GM18507 (cell line): ENCODE results near the gene ZNF487.
A peak's percentile ranks its signal among the peaks of the same experiment; 100 is the strongest.
"Not testable (repeated sequence)": the region's sequence is repeated elsewhere in the genome, so short reads cannot be mapped to it uniquely, and the experiment has no call there.

Experiments used
- DNase-seq: peaks from one replicate; pipeline ENCODE4 v3.0.0; 2011; ENCODE audit warnings: low read depth; ENCODE audit not compliant: insufficient read length; ENCODE audit errors: extremely low spot score
- FAIRE-seq: peaks from 2 replicates; lab custom pipeline; 2011; peaks lifted over from hg19 to GRCh38; lab: Jason Lieb, UNC

The ZNF487 gene

DNA sequence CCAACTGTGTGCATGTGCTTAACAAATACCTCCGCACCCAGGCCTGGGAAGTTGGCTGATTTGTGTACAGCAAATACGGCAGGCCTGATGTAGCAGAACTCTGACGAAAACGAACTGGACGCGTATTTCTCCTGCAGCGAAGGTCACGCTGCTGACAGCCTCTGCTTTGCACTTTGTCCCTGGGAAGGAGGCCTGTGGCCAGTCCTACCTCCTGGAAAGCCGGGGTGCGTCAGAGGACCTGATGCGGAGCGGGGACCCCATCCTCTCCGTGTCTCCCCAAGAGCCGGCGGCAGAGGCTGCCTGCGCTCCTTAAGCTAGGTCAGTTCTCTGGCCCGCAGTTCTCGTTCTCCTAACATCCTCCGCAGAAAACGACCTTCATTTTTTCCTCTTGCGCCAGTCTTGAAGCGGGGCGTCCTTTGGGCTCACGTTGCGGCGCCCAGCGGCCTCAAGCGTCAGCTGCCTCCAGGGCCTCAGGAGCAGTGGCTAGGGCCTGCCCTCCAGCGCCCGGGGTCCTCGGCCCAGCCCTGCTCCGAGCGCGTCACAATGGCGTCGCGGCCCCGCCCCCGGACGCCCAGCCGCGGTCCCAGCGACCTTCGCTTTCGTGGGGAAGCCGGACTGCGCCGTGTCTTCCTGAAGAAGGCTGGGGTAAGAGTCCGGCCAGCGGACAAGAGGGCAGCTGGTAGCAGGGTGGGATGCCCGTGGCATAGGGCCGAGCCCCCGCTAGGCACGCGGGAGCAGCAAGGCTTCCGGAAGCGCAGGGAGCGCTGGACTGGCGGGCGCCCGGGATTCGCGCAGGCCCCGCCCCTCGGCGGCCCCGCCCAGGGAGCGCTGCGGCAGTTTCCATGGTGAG, at the start of gene ZNF487:
TSS of gene ZNF487 (plus strand) at position 821 of the 850 bp plus-strand sequence. CDS start 38,703 bp downstream, outside the sequence.
- peak; percentile 80 for DNase-seq

DNA sequence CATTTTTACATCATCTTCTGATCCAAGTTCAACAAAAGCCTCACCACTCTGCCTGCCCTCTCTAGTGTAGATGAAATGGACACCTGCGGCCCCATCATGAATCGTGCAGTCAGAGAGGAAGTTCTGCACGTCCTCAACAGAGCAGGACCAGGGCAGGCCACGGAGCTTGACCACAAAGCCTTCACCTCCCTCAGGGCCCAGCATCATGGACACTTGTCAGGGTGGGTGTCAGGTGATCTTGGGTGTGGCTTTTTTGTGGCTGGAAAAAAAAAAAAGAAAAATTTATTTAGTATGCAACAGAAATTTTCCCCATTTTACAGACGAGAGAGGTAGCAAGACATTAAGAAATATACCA, 49.3 kb upstream of the ZNF487 start:
- FAIRE-seq (no peak), DNase-seq (no peak)

More for the DNA sequence above, at the start of gene ZNF487:
- peak; percentile 76 for FAIRE-seq

DNA sequence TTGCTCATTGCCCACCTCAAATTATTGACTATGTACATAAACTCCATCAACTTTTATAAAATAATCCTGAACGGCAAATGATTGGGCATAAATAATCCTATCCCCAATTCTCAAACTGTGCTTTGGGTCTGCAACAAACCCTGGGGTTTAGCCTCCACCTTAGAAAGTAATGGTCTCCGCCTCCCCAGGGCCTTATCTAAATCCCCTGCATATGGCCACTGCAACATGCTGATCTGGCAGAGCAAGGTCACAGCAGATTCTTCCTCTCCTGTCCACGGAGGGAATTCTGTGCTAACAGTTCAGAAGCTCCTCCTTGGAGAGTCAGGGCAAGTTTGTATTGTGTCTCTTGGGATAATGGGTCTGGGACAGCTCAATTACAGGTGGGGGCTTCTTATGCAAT, 47.0 kb upstream of the ZNF487 start:
- no peak for FAIRE-seq
- DNase-seq, result no peak

DNA sequence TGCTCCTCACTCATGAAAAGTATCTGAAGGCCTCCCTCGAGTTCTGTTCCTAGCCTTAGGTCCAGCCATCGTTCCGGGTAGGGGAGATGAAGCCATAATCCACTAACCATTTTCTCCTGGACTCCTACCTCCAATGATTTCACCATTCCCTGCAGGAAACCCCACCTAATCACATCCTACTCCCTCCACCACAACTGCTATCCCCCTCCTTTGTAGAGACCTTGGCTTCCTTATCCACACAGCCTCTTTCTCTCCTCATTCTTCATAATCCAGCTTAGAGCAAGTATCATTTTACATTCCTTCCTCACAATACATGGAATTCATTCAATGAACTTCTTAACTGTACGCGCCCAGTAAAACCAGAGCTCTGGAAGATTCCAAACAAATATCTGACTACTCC, 46.6 kb upstream of the ZNF487 start:
- FAIRE-seq, result no peak
- no peak for DNase-seq

DNA sequence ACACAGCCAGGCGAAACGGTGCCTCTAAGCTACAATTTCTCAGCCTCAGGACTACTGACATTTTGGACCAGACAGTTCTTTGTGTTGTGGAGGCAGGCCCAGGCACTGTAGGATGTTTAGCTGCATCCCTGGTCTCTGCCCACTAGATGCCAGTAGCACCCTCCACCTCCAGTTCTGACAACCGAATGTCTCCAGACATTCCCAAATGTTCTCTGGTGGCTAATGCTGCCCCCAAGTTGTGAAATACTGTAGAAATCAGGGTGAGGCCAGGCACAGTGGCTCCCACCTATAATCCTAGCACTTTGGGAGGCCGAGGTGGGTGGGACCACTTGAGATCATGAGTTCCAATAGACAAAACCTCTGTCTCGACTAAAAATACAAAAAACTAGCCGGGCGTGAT, 46.2 kb upstream of the ZNF487 start:
- FAIRE-seq (no peak), DNase-seq (no peak)

DNA sequence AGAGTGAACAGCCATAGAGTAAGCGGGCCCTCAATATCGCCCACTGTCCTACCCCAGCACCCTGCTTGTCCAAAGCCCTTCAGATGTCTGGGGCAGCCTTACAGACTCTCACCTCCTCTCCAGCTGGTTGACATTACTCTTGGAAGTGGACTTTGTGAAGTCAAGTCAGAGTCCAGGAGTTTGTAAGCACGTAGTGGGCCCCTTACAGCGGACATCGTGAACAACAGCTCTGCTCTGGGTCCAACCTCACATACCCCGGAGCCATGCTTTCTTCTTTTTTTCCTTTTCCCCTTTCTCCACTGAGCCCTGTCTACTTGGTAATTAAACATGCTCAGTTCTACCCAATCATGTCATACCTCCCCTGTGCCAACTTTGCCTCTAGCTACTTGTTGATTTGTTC, 45.4 kb upstream of the ZNF487 start:
- FAIRE-seq (no peak), DNase-seq (no peak)

DNA sequence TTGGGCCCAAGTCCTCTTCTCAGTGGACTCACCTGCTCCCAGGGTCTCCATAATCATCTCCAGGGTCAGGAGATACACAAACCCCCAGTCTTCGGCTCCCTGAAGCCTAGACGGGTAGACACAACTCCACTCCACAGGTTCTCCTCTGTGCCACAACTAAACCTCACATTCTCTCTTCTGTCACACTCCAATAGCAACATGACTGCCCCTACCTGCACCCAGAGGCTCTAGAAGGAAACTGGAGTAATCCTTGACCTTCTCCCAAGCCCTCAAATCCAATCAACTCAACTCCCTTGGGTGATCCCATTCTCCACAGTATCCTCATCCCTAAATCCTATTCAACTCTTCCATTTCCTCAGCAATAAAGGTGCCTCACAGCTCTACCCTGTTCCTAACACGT, 44.2 kb upstream of the ZNF487 start:
- FAIRE-seq (no peak), DNase-seq (no peak)

DNA sequence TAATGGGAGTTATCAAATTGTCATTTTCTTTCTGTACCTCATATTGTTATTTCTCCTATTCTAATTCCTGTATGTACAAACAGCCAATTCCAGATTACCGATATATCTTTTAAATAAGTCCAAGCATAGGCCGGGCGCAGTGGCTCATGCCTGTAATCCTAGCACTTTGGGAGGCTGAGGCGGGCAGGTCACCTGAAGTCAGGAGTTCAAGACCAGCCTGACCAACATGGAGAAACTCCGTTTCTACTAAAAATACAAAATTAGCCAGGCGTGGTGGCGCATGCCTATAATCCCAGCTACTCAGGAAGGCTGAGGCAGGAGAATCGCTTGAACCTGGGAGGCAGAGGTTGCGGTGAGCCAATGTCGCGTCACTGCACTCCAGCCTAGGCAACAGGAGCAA, 43.7 kb upstream of the ZNF487 start:
- not testable (repeated sequence) for DNase-seq, FAIRE-seq

DNA sequence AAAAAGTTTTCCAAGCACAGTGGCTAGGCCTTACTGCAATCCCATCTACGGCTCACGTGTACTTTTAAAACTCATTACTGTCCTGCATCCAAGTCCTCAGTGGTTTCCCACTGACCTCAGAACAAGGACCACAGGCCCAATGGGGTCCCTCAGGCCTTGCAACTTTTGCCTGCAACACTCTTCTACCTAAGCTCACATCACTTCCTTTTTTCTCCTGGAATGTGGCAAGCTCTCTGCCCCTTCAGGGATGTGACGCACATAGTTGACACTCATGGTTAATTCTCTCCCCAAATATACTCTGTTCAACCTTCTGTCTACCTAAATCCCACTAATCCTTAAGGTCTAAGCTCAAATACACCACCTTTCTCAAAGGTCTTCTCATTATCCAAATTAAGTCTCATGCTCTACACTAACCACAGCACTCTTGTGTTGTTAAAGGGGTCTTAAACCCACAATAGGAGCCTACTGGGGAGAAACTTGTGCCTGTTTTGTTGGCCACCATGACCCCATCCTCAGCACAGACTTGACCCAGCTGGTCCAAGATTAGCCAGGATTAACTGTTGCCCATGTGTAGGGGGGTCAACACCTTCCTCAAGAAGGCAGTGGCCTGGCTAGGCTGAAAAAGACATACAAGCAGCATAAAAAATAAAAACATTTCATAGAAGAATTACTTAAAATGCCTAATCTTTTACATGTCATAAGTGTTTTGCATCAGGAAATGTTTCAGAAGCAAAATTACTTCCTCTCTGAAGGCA, 43.1 kb upstream of the ZNF487 start:
- no peak for FAIRE-seq

DNA sequence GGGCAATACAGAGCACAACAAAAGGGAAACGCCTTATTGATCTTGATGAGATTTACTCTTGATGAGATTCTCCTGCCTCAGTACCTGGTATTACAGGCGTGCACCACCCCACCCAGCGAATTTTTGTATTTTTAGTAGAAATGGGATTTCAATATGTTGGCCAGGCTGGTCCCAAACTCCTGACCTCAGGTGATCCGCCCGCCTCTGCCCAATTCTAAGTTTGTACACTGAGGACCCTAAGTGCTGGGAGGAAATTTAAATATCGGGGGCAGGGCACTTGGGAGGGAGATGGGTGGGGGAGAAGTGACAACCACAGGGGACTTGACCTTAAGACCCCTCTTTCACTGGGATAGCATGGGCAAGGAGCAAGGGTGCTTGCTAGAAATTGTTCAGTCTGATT, 42.0 kb upstream of the ZNF487 start:
- DNase-seq (no peak), FAIRE-seq (no peak)

More for the DNA sequence above, 43.1 kb upstream of the ZNF487 start:
- DNase-seq, result no peak

DNA sequence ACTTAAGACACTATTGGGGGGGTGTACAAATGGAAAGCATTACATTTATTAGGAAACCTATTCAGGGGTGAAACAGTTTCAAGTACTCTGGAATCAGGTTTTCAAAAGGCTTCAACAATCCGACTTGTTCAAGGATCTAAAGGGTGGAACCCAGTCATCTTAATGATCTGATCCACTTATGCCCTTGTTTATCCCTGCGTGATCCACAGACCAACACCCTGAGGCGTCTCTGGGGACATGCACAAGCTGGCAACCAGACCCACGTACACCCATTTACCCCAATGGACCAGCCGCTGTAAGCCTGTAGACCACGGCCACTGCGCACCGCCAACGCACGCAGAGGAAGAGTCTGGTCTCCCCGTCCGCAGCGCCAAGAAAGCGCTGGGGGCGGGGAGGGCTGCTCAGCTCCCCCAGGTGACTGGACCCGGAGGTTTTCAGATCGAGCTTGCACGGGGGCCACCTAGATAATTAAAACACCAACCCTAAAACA, 41.3 kb upstream of the ZNF487 start:
- no peak for DNase-seq
- no peak for FAIRE-seq

DNA sequence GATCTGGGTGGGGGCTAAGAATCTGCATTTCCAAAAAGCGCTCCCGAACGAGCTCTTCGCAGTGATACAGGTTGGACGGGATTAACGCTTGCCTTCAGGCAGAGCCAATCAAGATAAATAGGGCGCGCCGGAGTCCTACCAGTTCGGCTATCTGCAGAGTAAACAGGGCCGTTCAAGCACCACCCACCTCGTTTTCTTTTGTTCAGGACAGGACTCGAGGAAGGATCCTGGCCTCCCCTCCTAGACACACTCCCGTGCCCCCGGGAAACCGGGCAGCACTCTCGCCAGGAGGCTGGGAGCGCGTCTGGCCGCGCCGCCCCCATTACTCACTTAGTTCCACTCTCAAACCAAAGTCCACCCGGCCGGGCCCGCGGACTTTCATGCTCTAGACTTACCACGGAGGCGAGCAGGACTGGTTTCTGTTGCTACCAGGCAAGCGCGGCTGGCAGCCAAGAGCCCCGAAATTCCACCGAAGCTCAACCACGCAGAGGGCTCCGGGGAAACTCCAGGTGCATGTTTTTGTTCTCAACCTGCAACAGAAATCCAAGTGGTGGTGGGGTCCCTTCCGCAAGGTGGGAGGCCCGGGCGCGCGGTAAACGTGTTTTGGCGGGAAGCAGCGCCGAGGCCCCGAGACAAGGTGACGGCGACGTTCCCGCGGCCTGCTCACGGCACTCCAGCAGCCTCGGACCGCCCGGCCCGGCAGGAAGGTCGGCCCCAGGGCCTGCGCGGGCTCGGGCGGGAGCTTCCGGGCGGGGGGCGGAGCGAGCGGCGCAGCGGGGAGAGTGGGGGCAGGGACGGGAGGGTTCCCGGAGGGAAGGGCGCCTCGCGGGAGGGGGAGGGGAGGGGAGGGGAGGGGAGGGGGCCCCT, 40.6 kb upstream of the ZNF487 start:
- DNase-seq, result peak; percentile 71

DNA sequence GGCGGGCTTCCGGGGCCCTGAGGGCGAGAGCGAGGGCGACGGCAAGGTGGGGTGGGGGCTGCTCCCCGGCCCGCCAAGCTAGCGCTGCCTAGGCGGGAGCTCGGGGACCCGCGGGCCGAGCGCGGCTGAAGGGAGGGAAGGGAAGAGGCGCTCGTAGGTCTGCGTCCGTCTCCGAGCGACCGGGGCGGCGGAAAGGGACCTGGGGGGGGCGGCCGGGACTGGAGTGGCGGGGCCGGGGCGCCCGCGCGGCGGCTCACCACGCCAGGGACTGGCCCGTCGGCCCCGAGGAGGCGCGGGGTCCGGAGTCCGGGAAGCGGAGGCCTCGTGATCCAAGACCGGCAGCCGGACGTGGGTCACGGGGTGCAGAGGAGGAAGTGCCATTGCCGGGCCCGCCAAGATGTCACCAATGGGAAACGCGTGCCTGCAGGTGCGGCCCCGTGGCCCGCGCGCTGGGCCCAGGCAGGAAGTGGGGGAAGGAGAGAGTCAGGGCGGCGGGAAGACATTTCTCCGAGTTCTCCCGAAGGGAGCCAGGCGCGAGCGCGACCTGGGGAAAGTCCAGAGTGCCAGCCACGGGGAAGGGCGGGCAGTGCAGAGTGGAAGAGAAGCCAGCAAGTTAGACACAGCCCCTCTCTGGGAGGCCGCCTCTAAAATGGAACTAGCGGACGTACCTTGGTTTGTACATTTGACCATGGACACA, 39.8 kb upstream of the ZNF487 start:
- FAIRE-seq (peak; percentile 92), DNase-seq (peak; percentile 81)

More for the DNA sequence above, 40.6 kb upstream of the ZNF487 start:
- FAIRE-seq, result no peak

DNA sequence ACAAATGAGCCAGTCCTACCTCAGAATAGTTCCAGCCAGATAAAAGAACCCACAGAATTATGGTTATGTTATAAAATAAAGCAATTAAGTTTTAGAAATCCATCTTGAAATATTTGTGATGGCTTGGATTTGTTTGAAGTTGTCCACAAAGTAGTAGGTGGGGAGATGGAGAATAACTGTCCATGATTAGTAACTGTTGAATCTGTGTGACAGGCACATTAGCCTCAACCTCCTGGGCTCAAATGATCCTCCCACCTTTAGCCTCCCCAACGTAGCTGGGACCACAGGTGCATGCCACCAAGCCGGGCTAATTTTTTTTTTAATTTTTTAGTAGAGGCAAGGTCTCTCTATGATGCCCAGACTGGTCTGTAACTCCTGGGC, 38.0 kb upstream of the ZNF487 start:
- no peak for DNase-seq
- FAIRE-seq, result no peak

DNA sequence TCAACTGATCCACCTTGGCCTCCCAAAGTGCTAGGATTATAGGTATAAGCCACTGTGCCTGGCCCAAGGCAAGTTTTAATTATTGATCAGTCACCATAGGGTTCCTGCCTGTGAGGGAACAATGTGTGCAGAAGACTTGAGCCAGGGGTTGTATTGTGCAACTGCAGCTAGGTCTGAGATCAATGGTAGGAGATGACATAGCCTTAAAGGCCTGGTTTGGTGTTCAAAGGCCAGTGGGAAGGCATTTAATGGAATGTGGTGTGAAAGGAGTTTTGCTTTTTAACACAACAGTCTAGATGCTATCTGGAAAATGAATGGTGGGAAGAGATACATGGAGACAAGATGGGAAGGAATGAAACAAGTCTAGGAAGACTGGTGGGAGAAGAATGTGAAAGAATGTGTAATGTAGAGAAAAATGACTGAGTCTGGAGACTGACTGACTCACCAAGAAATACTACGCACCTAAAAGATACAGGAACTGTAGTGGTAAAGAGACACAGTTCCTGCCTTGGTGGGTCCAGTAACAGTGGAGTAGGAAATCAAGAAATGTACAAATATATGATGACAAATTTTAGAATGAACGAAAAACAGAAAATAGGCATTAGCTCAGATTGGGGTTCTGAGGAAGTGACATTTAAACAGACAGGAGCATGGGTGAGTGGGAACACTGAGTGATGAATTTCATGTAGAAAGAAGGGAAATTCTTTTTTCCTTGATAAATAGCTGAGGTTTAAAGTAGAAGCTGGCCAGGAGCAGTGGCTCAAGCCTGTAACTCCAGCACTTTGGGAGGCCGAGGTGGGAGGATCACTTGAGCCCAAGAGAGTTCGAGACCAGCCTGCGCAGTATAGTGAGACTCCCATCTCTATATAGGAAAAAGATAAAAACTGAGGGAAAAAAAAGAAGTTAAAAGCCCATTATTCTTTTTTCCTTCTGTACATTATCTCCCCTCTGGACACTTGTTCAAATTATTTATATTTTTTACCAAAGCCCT, 37.3 kb upstream of the ZNF487 start:
- FAIRE-seq (no peak), DNase-seq (no peak)

DNA sequence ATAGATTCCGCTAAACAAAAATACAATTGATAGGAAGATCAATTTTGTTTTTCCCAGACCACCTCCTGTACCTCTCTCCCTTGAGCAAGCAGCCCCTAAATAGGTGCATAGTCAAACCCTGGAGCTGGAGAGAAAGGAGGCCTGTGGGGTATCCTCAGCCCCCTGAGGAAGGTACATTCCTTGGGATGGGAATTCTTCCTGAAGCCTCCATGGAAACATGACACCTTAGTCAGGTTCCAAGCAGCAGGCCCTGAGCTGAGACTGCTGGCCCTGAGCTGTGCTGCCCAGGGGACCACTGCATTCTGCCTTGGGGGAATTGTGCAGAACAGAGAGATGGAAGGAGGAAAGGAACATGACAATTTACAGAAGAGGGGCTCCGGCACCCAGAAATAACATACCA, 35.3 kb upstream of the ZNF487 start:
- DNase-seq, result no peak
- FAIRE-seq, result no peak

DNA sequence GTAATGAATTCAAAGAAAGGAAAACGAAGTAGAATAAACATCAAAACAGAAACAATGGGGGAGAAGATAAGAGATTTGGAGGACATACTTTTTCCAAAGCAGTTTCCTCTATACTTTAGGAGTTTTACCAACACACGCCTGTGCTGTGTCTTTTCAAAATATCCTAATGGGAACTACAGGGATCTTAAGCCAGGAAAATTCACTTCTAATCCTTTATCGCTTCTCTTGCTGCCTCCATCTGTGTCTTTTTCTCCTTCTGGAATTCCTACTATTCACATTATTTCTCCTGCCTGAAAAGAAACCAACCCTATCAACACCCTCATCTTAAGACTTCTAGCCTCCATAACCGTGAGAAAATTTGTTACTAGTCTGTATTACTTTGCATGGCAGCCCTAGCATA, 34.7 kb upstream of the ZNF487 start:
- DNase-seq (no peak), FAIRE-seq (no peak)

DNA sequence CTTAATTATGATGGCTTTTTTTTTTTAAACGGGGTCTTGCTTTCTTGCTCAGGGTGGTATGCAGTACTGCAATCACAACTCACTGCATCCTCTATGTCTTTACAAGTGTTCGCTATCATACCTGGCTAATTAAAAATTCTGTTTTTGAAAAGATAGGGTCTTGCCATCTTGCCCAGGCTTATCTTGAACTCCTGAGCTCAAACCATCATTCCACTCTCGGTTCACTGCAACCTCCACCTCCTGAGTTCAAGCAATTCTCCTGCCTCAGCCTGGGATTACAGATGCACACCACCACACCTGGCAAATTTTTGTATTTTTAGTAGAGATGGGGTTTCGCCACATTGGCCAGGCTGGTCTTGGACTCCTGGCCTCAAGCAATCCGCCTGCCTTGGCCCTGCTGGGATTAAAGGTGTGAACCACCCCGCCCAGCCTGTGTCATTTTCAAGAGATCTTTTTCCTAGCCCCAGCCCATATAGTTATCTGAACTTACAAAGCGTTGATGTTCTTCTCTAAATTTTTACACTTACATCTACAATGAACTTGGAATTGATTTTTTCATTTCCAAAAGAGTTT, 33.9 kb upstream of the ZNF487 start:
- FAIRE-seq (no peak), DNase-seq (no peak)
